GM12891 (cell line): ENCODE measurements around the gene TNFAIP8.
A peak's percentile ranks its signal among the peaks of the same experiment; 100 is the strongest.

Source experiments
- DNase-seq: peaks from one replicate; pipeline ENCODE4 v3.0.0; 2011; ENCODE audit warnings: low spot score; ENCODE audit not compliant: insufficient read length
- FAIRE-seq: peaks from 2 replicates; lab custom pipeline; 2011; peaks lifted over from hg19 to GRCh38; lab: Jason Lieb, UNC
- PAX5 ChIP-seq: IDR thresholded peaks from 2 replicates; pipeline ENCODE4 v1.6.1; 2011; ENCODE audit warnings: low read length, moderate library complexity, mild to moderate bottlenecking; ENCODE audit not compliant: insufficient read depth, severe bottlenecking
- POLR2A ChIP-seq: IDR thresholded peaks from 2 replicates; pipeline ENCODE4 v1.6.1; 2011; ENCODE audit warnings: low read depth, low read length, control low read depth
- POLR2AphosphoS5 ChIP-seq: IDR thresholded peaks from 2 replicates; pipeline ENCODE4 v1.6.1; 2011; ENCODE audit warnings: low read depth, low read length, control low read depth
- POU2F2 ChIP-seq: IDR thresholded peaks from 2 replicates; pipeline ENCODE4 v1.6.1; 2011; ENCODE audit warnings: low read depth, mild to moderate bottlenecking, control low read depth, low read length, moderate library complexity
- SPI1 ChIP-seq: IDR thresholded peaks from 2 replicates; pipeline ENCODE4 v1.6.1; 2011; ENCODE audit warnings: low read depth, low read length, control low read depth
- TAF1 ChIP-seq: IDR thresholded peaks from 2 replicates; pipeline ENCODE4 v1.6.1; 2011; ENCODE audit warnings: low read depth, low read length, control low read depth

Gene TNFAIP8

GRCh38 chr5:119316906-119317305 is 38.9 kb upstream of the TNFAIP8 start:
- no peak for DNase-seq
- FAIRE-seq, result no peak
- TF ChIP-seq POLR2AphosphoS5 (no peak), POU2F2 (no peak)

- DNase-seq, result no peak
- FAIRE-seq, result peak; percentile 60
- no peak for TF ChIP-seq TAF1
- TF ChIP-seq POU2F2, result peak; percentile 91; the same call in 1 of the 2 replicates
- TF ChIP-seq POLR2A, result no peak
- TF ChIP-seq SPI1, result no peak
- no peak for TF ChIP-seq PAX5
- no peak for TF ChIP-seq POLR2AphosphoS5
Measured at GRCh38 chr5:119318256-119318894, 37.4 kb upstream of the TNFAIP8 start.

- TF ChIP-seq POLR2AphosphoS5 (no peak), SPI1 (no peak), POU2F2 (no peak), PAX5 (no peak), TAF1 (no peak), POLR2A (no peak)
- FAIRE-seq (no peak), DNase-seq (no peak)
Measured at GRCh38 chr5:119319401-119319800, 36.4 kb upstream of the TNFAIP8 start.

- DNase-seq, result no peak
- no peak for FAIRE-seq
- TF ChIP-seq POLR2AphosphoS5 (no peak), SPI1 (no peak), POLR2A (no peak), TAF1 (no peak), POU2F2 (no peak), PAX5 (no peak)
Measured at GRCh38 chr5:119319890-119320289, 35.9 kb upstream of the TNFAIP8 start.

- FAIRE-seq (no peak), DNase-seq (no peak)
- no peak for TF ChIP-seq POLR2A
- no peak for TF ChIP-seq POU2F2
- TF ChIP-seq TAF1, result no peak
- TF ChIP-seq POLR2AphosphoS5, result no peak
- TF ChIP-seq SPI1, result no peak
- TF ChIP-seq PAX5, result no peak
Measured at GRCh38 chr5:119321569-119322311, 34.1 kb upstream of the TNFAIP8 start.

GRCh38 chr5:119322312-119322947 is 33.4 kb upstream of the TNFAIP8 start:
- DNase-seq (no peak), FAIRE-seq (no peak)
- TF ChIP-seq POLR2AphosphoS5 (no peak), TAF1 (no peak), POU2F2 (no peak), PAX5 (no peak), SPI1 (no peak), POLR2A (no peak)

- no peak for DNase-seq
- TF ChIP-seq SPI1, result no peak
- FAIRE-seq, result peak; percentile 60
Measured at GRCh38 chr5:119322948-119323537, 32.8 kb upstream of the TNFAIP8 start.

GRCh38 chr5:119323601-119324000 is 32.2 kb upstream of the TNFAIP8 start:
- FAIRE-seq (no peak), DNase-seq (no peak)
- no peak for TF ChIP-seq POLR2A
- no peak for TF ChIP-seq SPI1
- TF ChIP-seq TAF1, result no peak

- no peak for FAIRE-seq
- DNase-seq, result no peak
- TF ChIP-seq POLR2AphosphoS5, result no peak
- TF ChIP-seq PAX5, result no peak
- no peak for TF ChIP-seq SPI1
- no peak for TF ChIP-seq POLR2A
- TF ChIP-seq POU2F2, result no peak
- no peak for TF ChIP-seq TAF1
Measured at GRCh38 chr5:119324842-119325241, 31.0 kb upstream of the TNFAIP8 start.
